GM10266 (cell line): ENCODE data around the gene RTN4RL2.

Experiments used
- DNase-seq: peaks from one replicate; pipeline ENCODE4 v3.0.0; 2012; ENCODE audit errors: extremely low spot score
- CTCF ChIP-seq: IDR thresholded peaks from 2 replicates; pipeline ENCODE4 v1.5.1; 2012; ENCODE audit warnings: mild to moderate bottlenecking, low read depth; ENCODE audit not compliant: control insufficient read depth, insufficient read depth; ENCODE audit errors: missing control alignments

The RTN4RL2 gene

DNA sequence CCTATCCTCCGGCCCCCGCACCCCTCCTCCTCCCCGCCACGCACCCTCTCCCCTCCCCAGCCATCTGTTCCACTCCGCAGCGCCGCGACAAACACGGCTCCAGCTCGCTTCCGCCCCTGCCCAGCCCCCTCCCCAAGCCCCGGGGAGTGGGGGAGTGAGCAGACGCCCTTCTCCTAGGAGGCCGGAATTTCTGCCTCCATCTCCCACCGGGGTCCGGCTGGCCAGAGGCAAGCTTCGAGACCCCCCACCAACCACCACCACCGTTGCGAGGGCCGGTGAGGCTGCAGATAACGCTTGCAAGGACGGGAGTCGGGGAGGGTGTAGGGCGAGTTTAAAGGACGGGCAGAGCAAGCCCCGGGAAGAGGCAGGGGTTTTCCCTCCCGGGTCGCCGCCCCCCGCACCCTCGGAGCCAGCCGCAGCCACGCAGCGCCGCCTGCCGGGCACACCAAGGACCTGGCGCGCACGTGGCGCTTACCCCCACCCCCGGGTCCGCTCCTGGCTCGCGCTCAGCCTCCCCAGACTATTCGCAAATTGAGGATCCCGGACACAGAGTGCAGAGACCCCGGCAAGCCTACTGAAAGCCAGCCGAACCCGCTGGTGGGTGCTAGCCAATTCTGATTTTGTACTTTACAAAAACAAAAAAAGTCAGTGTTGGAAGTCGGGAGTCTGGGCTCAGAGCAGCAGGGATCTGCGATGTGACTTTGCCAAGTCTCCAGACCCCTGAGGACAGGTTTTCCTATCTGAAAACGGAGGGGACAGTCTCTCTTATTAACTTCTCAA is 22.6 kb downstream of the RTN4RL2 start:
- TF ChIP-seq CTCF, result peak; percentile 84
- peak; percentile 87 for DNase-seq

DNA sequence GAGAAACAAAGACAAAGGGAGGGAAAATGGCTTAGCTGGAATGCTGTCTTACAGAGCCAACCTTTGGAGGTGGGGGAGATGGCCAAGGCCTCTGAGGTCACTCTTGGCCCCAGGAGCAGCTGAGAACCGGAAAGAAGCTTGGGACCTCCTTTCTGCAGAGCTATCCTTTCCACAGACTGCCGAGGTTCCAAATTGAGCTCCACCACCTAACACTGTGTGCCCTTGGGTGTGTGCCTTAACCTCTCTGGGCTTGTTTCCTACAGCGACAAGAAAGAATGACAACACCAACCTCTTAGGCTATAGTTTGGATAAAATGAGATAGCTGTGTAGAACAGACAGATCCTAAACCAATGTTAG is 23.2 kb downstream of the RTN4RL2 start:
- DNase-seq, result no peak
- TF ChIP-seq CTCF, result no peak

DNA sequence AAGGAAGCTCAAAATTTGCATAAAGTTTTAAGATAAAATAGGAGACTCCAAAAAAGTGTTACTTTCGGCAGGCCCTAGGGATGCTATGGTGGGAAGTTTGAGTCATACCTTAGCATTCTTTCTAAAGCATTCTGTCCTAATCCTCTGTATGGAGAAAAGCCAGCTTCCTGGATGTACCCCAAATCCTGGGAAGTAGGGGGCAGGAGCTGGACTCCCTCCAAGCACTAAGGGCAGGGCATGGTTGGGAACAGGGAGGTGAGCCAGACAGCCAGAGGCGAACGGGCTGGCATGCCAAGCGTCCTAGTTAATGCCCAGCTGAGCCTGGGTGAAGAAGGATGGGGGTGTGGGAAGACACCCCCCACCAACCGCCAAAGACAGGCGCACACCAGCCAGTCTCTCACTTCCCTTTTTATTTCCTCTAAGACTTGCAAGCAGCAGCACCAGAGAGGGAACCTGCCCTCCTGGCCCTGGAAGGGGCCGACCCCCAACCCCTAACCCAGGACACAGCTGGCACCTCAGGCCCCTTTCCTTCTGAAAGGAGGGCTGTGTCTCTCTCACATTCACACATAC is 23.9 kb downstream of the RTN4RL2 start:
- no peak for TF ChIP-seq CTCF
- peak; percentile 67 for DNase-seq

- DNase-seq, result no peak
- TF ChIP-seq CTCF, result no peak
These were observed 25.1 kb downstream of the RTN4RL2 start for GRCh38 chr11:57485217-57485990.

DNA sequence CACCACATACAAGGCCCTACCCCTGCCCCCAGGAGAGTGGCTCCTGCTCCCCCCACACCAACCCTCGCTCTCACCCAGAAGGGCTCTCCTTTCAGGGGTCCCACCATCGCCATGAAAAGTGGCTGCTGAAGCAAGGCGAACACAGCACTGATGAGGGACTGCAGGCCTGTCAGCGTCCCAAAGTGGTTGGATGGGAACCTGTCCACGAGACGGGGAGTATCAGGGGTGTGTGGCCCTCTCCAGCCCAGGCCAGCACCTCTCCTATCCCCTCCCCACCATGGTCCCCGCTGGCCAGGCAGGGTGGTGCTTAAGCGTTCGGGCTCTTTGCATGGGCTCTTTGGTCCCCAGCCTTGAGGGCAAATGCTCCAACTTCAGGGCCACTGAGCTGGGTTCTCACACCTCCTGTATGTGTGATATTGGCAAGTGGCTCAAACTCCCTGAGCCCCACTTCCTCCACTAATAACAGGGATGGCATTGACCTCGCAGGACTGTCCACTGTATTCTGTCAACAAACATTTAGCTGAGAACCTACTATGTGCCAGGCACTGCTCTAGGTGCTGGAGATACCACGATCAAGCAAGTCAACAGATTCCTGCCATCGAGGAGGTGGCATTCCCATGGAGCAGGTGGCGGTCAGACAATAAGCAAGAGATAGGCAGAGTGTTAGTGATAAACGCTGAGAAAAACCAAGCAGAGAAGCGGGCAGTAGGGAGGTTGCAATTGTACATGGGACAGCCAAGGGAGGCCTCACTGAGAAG is 26.9 kb downstream of the RTN4RL2 start:
- no peak for TF ChIP-seq CTCF
- DNase-seq, result no peak

GRCh38 chr11:57487920-57488659 is 27.8 kb downstream of the RTN4RL2 start:
- TF ChIP-seq CTCF, result no peak
- no peak for DNase-seq
